Activated CD4-positive, alpha-beta memory T cell treated with anti-CD3 and anti-CD28 coated beads for 36 hours (primary cell): ENCODE results near the gene DRC3. TPM values are rescaled to one million over a fixed set of nuclear protein-coding genes. Genes with fewer than 3 reads are reported as not detected.

ENCODE experiments used
- CTCF ChIA-PET: fragments of 350-600 bp; sonication (Branson Sonifier 250); formaldehyde crosslinking; loops from one replicate; lab custom pipeline; 2021; ENCODE audit warnings: antibody characterized with exemption, inconsistent platforms; lab: Charles Lee
- POLR2A ChIA-PET: fragments of 350-600 bp; sonication (Branson Sonifier 250); formaldehyde crosslinking; loops from one replicate; lab custom pipeline; 2021; ENCODE audit warnings: antibody characterized with exemption; lab: Charles Lee
- DNase-seq: peaks from one replicate; pipeline ENCODE4 v3.0.0-alpha.2; 2020
- H3K27ac Mint-ChIP-seq: one replicate; pipeline ENCODE4 v1.8.0; 2021; ENCODE audit warnings: mixed read lengths
- H3K27me3 Mint-ChIP-seq: one replicate; pipeline ENCODE4 v1.8.0; 2021; ENCODE audit warnings: mixed read lengths
- H3K36me3 Mint-ChIP-seq: one replicate; pipeline ENCODE4 v1.8.0; 2021; ENCODE audit warnings: mixed read lengths
- H3K4me1 Mint-ChIP-seq: one replicate; pipeline ENCODE4 v1.8.0; 2021; ENCODE audit warnings: low read depth, mixed read lengths
- H3K4me3 Mint-ChIP-seq: one replicate; pipeline ENCODE4 v1.8.0; 2021; ENCODE audit warnings: mild to moderate bottlenecking, mixed read lengths
- H3K9me3 Mint-ChIP-seq: one replicate; pipeline ENCODE4 v1.8.0; 2021; ENCODE audit warnings: mixed read lengths
- intact Hi-C: fragments of 100-400 bp; cut with micrococcal nuclease; formaldehyde crosslinking; loops from one replicate; pipeline ENCODE4 v1.15.1; 2023
- total RNA-seq, 2 experiments: library from RNA; stranded (reverse); gene quantifications; one replicate each; pipeline ENCODE4 v1.2.3, GENCODE V29; 2021

DRC3 gene
- total RNA-seq, 2 experiments from 2014 or later = 0.34 to 0.52 TPM

- peak overlapping the region; percentile 91 for H3K4me3 Mint-ChIP-seq
- H3K27me3 Mint-ChIP-seq = no peaks in the 10 kb centered on the region
- peaks cover 31% of the 10 kb centered on the region for H3K4me1 Mint-ChIP-seq
- H3K27ac Mint-ChIP-seq = peak overlapping the region; percentile 78
- ChIA-PET CTCF (interaction anchor here (0.9 to 3.1 kb wide), 4 partner anchors 13 to 119 kb away, joined by 3 to 12 read pairs (median 6); no protein-coding TSS in a partner anchor), POLR2A (interaction anchor here (1.0 to 2.0 kb wide), 4 partner anchors 14 to 136 kb away, joined by 3 to 30 read pairs (median 6); partner anchors contain the start of genes ATPAF2, GID4 and SREBF1)
- DNase-seq = no peak
- no peaks in the 10 kb centered on the region for H3K36me3 Mint-ChIP-seq
- intact Hi-C loops = loop anchor here (1.0 to 10.0 kb wide), 5 partner anchors 15 to 378 kb away; partner anchors contain the start of genes ATPAF2, GID4 and PEMT
- H3K9me3 Mint-ChIP-seq = no peaks in the 10 kb centered on the region
These were observed 241 bp downstream of the DRC3 start for GRCh38 chr17:17972952-17973254.

DNA sequence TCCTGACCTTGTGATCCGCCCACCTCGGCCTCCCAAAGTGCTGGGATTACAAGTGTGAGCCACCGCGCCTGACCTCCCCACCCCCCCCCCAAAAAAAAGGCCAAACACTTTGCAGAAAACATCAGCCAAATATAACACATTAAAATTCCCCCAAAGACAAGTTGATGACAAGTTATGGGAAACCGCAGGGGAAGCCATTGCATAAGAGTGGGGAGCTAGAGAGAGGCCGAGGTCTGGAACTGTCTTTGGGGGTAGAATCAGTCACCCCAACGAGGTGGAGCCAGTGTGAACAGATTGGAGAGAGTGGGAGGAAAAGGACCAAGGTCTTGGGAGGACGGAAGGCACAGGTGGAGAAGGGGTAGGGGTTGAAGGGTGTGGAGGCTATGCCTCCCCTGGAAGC, 2.8 kb downstream of the DRC3 start:
- intact Hi-C loops = loop anchor here (10.0 kb wide), 1 partner anchor 381 kb away; the partner anchor contains the start of gene PEMT
- Mint-ChIP-seq H3K27ac (no peak overlapping the region), H3K27me3 (no peaks in the 10 kb centered on the region), H3K4me1 (peaks cover 16% of the 10 kb centered on the region), H3K9me3 (no peaks in the 10 kb centered on the region), H3K4me3 (no peak overlapping the region), H3K36me3 (no peaks in the 10 kb centered on the region)
- POLR2A ChIA-PET = interaction anchor here (0.7 kb wide), 1 partner anchor 50 kb away, joined by 3 read pairs; no protein-coding TSS in a partner anchor
- no peak for DNase-seq
- CTCF ChIA-PET = no interaction called here

- intact Hi-C loops = loop anchor here (10.0 kb wide), 1 partner anchor 382 kb away; the partner anchor contains the start of gene PEMT
- H3K27ac Mint-ChIP-seq = no peak overlapping the region
- CTCF ChIA-PET = no interaction called here
- POLR2A ChIA-PET = no interaction called here
- H3K27me3 Mint-ChIP-seq = no peaks in the 10 kb centered on the region
- peaks cover 4% of the 10 kb centered on the region for H3K4me1 Mint-ChIP-seq
- no peaks in the 10 kb centered on the region for H3K36me3 Mint-ChIP-seq
- DNase-seq = no peak
- no peak overlapping the region for H3K4me3 Mint-ChIP-seq
- no peaks in the 10 kb centered on the region for H3K9me3 Mint-ChIP-seq
These were observed 4.4 kb downstream of the DRC3 start for GRCh38 chr17:17976931-17977570.

DNA sequence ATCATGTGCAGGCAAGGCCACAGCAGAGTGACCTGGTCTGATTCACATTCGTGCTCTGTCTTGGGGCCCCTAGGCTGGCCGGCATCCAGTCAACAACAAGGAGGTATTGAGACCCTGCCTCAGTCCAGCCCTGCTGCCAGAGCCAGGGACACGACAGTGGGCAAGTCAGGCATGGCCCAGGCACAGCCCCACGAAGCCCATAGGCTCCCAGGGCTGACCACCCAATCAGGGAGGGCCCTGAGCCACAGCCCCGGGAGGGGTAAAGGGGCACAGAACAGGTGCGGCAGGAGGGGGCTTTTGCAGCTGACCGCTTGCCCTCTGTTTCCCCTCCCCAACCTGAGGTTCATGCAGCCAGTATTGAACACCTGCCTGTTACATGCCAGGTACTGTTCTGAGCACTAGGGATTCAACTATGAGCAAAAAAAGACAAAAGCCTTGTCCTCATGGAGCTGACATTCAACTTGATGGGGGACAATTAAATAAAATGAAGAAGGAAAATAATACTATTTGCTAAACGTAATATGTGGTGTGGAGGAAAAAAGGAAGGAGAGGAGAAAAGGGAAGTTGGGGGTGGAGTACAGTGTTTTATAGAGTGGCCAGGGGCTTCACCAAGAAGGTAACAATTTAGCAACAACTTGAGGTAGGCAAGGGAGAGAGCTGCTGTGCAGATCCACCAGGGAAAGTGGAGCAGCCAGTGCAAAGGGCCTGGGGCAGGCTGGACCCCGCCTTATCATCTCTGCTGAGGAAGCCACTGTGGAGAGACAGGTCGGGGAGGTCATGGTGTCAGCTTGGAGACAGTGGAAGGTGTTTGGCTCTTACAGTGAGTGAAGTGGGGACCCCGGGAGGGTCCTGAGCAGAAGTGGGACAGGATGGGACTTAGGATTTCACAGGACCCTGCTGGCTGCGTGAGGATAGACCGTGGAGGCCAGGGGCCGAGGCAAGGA, 6.1 kb downstream of the DRC3 start:
- no peaks in the 10 kb centered on the region for H3K4me1 Mint-ChIP-seq
- H3K36me3 Mint-ChIP-seq = no peaks in the 10 kb centered on the region
- H3K27ac Mint-ChIP-seq = no peak overlapping the region
- no peaks in the 10 kb centered on the region for H3K9me3 Mint-ChIP-seq
- DNase-seq = no peak
- ChIA-PET POLR2A (no interaction called here), CTCF (interaction anchor here (0.7 kb wide), 1 partner anchor 27 kb away, joined by 3 read pairs; no protein-coding TSS in a partner anchor)
- H3K27me3 Mint-ChIP-seq = no peaks in the 10 kb centered on the region
- no peak overlapping the region for H3K4me3 Mint-ChIP-seq
- intact Hi-C loops = loop anchor here (10.0 kb wide), 1 partner anchor 384 kb away; the partner anchor contains the start of gene PEMT

- Mint-ChIP-seq H3K36me3 (no peaks in the 10 kb centered on the region), H3K9me3 (no peaks in the 10 kb centered on the region), H3K4me3 (no peak overlapping the region), H3K27ac (no peak overlapping the region), H3K4me1 (no peaks in the 10 kb centered on the region), H3K27me3 (no peaks in the 10 kb centered on the region)
- CTCF ChIA-PET = no interaction called here
- POLR2A ChIA-PET = no interaction called here
- DNase-seq = no peak
- intact Hi-C loops = loop anchor here (10.0 kb wide), 1 partner anchor 385 kb away; the partner anchor contains the start of gene PEMT
These were observed 7.1 kb downstream of the DRC3 start for GRCh38 chr17:17979778-17980177.

DNA sequence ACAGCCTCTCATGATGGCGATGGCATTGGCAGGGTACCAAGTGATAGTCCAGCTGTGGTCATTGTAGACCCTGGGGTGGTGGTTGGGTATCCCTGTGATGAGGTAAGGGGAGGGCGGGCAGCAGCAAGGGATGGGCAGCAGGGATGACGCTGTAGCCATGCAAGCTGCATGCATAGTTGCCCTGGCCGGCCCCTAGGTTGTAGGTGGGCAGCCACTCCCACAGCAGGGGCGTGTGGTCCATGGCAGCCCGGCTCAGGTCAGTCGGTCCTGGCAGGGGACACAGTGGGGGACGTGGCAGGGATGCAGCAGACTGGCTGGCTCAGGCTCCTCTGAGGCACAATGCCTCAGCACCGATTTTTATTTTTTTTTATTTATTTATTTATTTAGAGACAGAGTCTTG, 8.7 kb downstream of the DRC3 start:
- no peak overlapping the region for H3K27ac Mint-ChIP-seq
- ChIA-PET CTCF (no interaction called here), POLR2A (no interaction called here)
- no peaks in the 10 kb centered on the region for H3K36me3 Mint-ChIP-seq
- intact Hi-C loops = no loop called here
- no peak for DNase-seq
- no peaks in the 10 kb centered on the region for H3K27me3 Mint-ChIP-seq
- H3K4me1 Mint-ChIP-seq = no peaks in the 10 kb centered on the region
- H3K9me3 Mint-ChIP-seq = no peaks in the 10 kb centered on the region
- H3K4me3 Mint-ChIP-seq = no peak overlapping the region

GRCh38 chr17:17982801-17983200, 10.1 kb downstream of the DRC3 start:
- intact Hi-C loops = no loop called here
- H3K4me1 Mint-ChIP-seq = no peaks in the 10 kb centered on the region
- H3K27me3 Mint-ChIP-seq = no peaks in the 10 kb centered on the region
- no peaks in the 10 kb centered on the region for H3K36me3 Mint-ChIP-seq
- DNase-seq = no peak
- CTCF ChIA-PET = no interaction called here
- no peak overlapping the region for H3K27ac Mint-ChIP-seq
- H3K4me3 Mint-ChIP-seq = no peak overlapping the region
- H3K9me3 Mint-ChIP-seq = no peaks in the 10 kb centered on the region
- POLR2A ChIA-PET = no interaction called here

DNA sequence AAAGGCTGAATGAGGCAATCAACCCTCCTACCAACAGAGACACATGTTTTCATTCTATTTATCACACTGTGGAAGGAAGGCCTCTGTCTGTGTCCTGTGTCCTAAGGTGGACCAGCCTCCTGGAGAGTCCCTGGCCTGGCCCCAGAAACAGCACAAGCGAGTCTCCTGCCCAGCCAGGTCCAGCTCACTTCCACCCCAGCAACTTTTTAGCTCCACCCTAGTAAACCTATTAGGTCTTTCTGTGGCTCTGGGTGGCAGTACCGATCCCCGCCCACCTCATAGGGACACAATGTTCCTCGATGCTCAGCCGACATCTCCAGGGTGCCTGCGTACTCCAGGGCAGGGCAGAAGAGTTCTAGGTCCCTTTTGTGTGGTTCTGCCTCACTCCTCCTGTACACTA, 10.7 kb downstream of the DRC3 start:
- CTCF ChIA-PET = no interaction called here

GRCh38 chr17:17983776-17984175, 11.1 kb downstream of the DRC3 start:
- DNase-seq = no peak
- Mint-ChIP-seq H3K9me3 (no peaks in the 10 kb centered on the region), H3K27ac (no peak overlapping the region), H3K27me3 (no peaks in the 10 kb centered on the region), H3K36me3 (no peaks in the 10 kb centered on the region), H3K4me1 (no peaks in the 10 kb centered on the region), H3K4me3 (no peak overlapping the region)
- intact Hi-C loops = no loop called here
- ChIA-PET CTCF (interaction anchor here (0.6 to 2.1 kb wide), 2 partner anchors 50 to 958 kb away, joined by 3 to 8 read pairs; no protein-coding TSS in a partner anchor), POLR2A (no interaction called here)

More for the DNA sequence above, 10.7 kb downstream of the DRC3 start:
- Mint-ChIP-seq H3K4me1 (no peaks in the 10 kb centered on the region), H3K27me3 (no peaks in the 10 kb centered on the region), H3K4me3 (no peak overlapping the region), H3K27ac (no peak overlapping the region), H3K36me3 (no peaks in the 10 kb centered on the region), H3K9me3 (no peaks in the 10 kb centered on the region)
- DNase-seq = no peak
- POLR2A ChIA-PET = no interaction called here
- intact Hi-C loops = no loop called here

- Mint-ChIP-seq H3K36me3 (no peaks in the 10 kb centered on the region), H3K4me3 (no peak overlapping the region), H3K27me3 (no peaks in the 10 kb centered on the region), H3K9me3 (no peaks in the 10 kb centered on the region), H3K4me1 (no peaks in the 10 kb centered on the region), H3K27ac (no peak overlapping the region)
- intact Hi-C loops = no loop called here
- no peak for DNase-seq
- POLR2A ChIA-PET = no interaction called here
- CTCF ChIA-PET = interaction anchor here (0.6 to 2.1 kb wide), 2 partner anchors 48 to 227 kb away, joined by 4 to 8 read pairs; no protein-coding TSS in a partner anchor
These were observed 12.5 kb downstream of the DRC3 start for GRCh38 chr17:17985153-17985552.

GRCh38 chr17:17985555-17985954, 12.9 kb downstream of the DRC3 start:
- intact Hi-C loops = no loop called here
- Mint-ChIP-seq H3K9me3 (no peaks in the 10 kb centered on the region), H3K4me1 (no peaks in the 10 kb centered on the region), H3K4me3 (no peak overlapping the region), H3K27ac (no peak overlapping the region), H3K36me3 (no peaks in the 10 kb centered on the region), H3K27me3 (no peaks in the 10 kb centered on the region)
- POLR2A ChIA-PET = no interaction called here
- CTCF ChIA-PET = interaction anchor here (0.6 to 2.1 kb wide), 2 partner anchors 48 to 228 kb away, joined by 4 to 8 read pairs; no protein-coding TSS in a partner anchor
- no peak for DNase-seq
